Renal pelvis (tissue), 4 donors: ENCODE data around the gene ANKRD62. TPM values are rescaled to one million over a fixed set of nuclear protein-coding genes. Genes with fewer than 3 reads are reported as not detected.
"Not testable (repeated sequence)": the region's sequence is repeated elsewhere in the genome, so short reads cannot be mapped to it uniquely, and the experiment has no call there.

Experiments used
- DNase-seq: peaks from one replicate; pipeline ENCODE4 v3.0.0-alpha.2; 2013
- polyA plus RNA-seq, 3 donors: library from polyadenylated mRNA; unstranded; fragments of 120-200 nt; gene quantifications; one replicate each; pipeline ENCODE4 v1.2.1, GENCODE V29; 2013; ENCODE audit not compliant: insufficient read length in 3 of 3

The ANKRD62 gene
- polyA plus RNA-seq, 3 donors = 0.03 to 0.07 TPM; not detected in 1

- DNase-seq = no peak
Observed at GRCh38 chr18:12092398-12093229, 1.0 kb upstream of the ANKRD62 start.

DNA sequence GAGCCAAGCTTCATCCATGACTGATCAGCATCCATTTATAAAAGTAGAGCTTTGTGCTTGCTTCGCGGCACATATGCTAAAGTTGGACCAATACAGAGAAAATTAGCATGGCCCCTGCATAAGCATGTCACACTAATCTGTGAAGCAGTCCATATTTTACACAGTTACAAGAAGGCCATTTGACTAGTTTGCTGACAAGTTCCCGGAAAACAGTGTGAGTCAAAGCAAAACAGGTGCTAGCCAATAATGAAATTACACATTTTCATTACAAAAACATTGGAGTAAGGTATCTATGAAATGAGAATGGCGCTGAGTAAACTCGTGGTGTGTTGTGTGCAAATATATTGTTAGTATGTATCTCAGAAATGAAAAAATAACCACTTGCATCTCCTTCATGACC is 4.7 kb downstream of the ANKRD62 start:
- no peak for DNase-seq

DNA sequence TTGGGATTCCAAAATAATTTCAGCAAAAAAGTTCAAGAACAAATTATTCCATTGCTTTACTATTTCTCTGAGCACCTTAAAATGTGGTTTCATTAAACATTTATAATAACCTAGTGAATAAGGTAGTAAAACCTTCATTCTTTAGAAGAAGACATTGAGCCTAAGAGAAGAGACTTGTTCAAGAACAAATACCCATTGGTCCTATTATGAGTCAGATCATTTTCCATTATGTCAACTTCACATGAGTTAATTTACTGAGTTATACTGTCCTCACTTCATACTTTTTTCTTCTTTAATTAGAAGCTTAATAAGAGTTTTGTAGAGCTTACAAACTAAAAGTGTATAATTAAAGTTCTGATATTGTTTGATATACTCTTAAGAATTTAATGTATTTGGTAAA is 5.5 kb downstream of the ANKRD62 start:
- no peak for DNase-seq

- DNase-seq = no peak
Observed at GRCh38 chr18:12101266-12101665, 7.6 kb downstream of the ANKRD62 start.

DNA sequence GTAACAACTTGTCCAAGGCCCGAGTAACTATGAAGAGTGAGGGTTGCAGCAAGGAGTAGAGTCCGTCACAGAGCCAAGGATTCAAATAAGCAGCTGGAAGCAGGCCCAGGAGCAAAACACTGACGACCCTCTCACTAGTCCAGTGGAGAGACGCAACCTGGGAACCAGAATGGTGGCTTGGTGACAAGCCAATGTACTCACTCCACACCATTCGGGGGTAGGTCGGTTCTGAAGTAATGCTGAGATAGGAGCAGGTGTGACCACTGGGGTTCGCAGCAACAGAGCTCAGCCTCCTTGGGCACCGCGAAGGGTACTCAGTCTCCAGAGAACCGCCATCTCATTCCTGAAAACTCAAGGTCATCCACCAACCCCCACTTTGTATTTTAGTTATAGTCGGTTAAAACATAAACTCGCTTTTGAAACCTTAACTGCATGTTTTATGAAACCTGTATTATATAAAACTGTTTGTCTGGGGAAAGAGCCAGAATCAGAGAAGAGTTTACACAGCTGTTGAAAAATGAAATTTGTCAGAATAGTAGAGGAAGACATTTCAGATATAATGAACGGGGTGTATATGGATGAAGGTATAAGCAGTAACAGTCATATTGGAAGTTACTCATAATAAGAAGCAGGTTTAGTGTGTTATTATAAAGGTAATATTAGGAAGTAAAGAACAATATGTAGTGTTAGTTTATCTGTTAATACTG is 8.6 kb downstream of the ANKRD62 start:
- DNase-seq = no peak

DNA sequence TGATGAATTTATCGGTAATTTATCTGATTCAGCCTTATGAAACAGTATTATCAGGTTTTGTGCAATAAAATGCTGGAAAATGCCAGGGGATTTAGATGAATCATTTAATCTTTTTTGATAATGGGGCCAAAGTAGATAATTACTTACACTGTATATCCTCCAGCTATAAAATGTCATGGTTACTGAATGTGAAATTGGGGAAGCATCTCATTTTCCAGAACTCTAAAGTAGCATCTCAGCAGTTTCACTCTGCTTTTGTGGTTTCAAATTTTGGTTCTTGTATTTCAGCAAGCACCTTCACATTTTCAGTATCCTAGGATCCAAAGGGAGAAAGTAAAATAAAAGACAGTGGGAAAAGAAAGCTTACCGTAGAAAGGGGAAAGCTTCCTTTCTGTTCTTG is 12.8 kb downstream of the ANKRD62 start:
- DNase-seq = no peak

- DNase-seq = no peak
Observed at GRCh38 chr18:12109836-12110235, 16.2 kb downstream of the ANKRD62 start.

- DNase-seq = no peak
Observed at GRCh38 chr18:12113999-12114646, 20.5 kb downstream of the ANKRD62 start.

DNA sequence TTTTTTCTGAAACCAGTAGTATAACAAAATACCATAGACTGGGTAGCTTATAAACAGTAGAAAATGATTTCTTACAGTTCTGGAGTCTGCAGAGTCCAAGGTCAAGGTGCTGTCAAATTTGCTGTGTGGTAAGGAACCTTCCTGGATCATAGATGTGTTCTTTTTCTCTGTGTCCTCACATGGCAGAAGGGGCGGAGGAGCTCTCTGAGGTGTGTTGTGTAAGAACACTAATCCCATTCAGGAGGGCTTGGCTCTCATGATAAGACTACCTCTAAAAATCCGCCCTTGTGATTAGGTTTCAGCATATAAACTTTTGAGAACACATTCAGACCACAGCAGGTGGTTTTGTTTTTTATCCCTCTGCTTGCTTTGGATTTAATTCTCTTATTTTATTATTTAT is 25.7 kb downstream of the ANKRD62 start:
- DNase-seq = no peak

- DNase-seq = no peak
Observed at GRCh38 chr18:12121175-12122042, 27.8 kb downstream of the ANKRD62 start.

GRCh38 chr18:12122043-12122389 is 28.4 kb downstream of the ANKRD62 start:
- DNase-seq = not testable (repeated sequence)

GRCh38 chr18:12127647-12128046 is 34.0 kb downstream of the ANKRD62 start:
- DNase-seq = not testable (repeated sequence)

- not testable (repeated sequence) for DNase-seq
Observed at GRCh38 chr18:12138831-12139230, 45.2 kb downstream of the ANKRD62 start.

DNA sequence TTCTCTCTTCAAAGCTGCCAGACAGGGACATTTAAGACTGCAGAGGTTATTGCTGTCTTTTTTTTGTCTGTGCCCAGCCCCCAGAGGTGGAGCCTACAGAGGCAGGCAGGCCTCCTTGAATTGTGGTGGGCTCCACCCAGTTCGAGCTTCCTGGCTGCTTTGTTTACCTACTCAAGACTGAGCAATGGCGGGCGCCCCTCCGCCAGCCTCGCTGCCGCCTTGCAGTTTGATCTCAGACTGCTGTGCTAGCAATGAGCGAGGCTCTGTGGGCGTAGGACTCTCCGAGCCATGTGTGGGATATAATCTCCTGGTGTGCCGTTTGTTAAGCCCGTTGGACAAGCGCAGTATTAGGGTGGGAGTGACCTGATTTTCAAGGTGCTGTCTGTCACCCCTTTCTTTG is 47.2 kb downstream of the ANKRD62 start:
- DNase-seq = not testable (repeated sequence)

GRCh38 chr18:12141778-12142177 is 48.1 kb downstream of the ANKRD62 start:
- not testable (repeated sequence) for DNase-seq

- DNase-seq = not testable (repeated sequence)
Observed at GRCh38 chr18:12149431-12149830, 55.8 kb downstream of the ANKRD62 start.

DNA sequence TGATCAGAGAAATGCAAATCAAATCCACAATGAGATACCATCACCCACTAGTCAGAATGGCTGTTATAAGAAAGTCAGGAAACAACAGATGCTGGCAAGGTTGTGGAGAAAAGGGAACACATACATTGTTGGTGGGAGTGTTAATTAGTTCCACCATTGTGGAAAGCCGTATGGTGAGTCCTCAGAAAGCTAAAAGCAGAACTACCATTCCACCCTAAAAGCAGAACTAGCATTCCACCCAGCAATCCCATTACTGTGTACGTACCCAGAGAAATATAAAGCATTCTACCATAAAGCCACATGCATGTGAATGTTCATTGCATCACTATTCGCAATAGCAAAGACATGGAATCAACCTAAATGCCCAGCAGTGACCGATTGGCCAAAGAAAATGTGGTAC is 60.7 kb downstream of the ANKRD62 start:
- DNase-seq = no peak

DNA sequence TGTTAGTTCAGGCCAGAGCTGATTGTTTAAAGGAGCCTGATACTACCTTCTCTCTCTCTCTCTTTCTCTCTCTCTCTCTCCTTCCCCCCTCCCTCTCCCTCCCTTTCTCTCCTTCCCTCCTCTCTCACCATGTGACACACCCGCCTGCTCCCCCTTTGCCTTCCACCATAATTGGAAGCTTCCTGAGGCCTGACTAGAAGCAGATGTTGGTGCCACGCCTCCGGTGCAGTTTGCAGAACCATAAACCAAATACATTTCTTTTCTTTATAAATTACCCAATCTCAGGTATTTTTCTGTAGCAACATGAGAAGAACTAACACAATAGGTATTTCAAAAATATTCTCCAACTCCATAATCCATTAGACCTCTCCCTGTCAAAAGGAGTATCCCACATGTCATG is 62.4 kb downstream of the ANKRD62 start:
- no peak for DNase-seq

GRCh38 chr18:12159446-12159845 is 65.8 kb downstream of the ANKRD62 start:
- no peak for DNase-seq

DNA sequence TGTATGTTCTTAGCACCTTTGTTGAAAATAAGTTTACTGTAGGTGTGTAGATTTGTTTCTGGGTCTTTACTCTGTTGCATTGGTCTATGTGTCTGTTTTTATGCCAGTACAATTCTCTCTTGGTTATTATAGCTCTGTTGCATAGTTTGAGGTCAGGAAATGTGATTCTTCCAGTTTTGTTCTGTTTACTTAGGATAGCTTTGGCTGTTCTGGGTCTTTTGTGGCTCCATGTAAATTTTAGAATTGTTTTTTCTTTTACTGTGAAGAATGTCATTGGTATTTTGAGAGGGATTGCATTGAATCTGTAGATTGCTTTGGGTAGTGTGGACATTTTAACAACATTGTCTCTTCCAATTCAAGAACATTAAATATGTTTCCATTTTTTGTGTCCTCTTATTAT is 69.1 kb downstream of the ANKRD62 start:
- DNase-seq = no peak

GRCh38 chr18:12165038-12165768 is 71.6 kb downstream of the ANKRD62 start:
- no peak for DNase-seq
